Vagina (tissue), 2 donors: ENCODE data around the gene AUP1. TPM values are rescaled to one million over a fixed set of nuclear protein-coding genes. Genes with fewer than 3 reads are reported as not detected.

ENCODE experiments used
- DNase-seq, 2 donors: peaks; one replicate each; pipeline ENCODE4 v3.0.0-alpha.2; 2017; ENCODE audit errors: extremely low spot score in 2 of 2
- H3K27ac ChIP-seq: fragments of 200-600 bp; sonication (generic); one replicate; pipeline ENCODE4 v1.5.1; 2019
- H3K27me3 ChIP-seq: fragments of 200-600 bp; sonication (generic); one replicate; pipeline ENCODE4 v1.5.1; 2019
- H3K36me3 ChIP-seq, 2 donors: fragments of 200-600 bp; sonication (generic); one replicate each; pipeline ENCODE4 v1.5.1; 2017 to 2019
- H3K4me1 ChIP-seq: fragments of 200-600 bp; sonication (generic); one replicate; pipeline ENCODE4 v1.5.1; 2019
- H3K4me3 ChIP-seq, 2 donors: fragments of 200-600 bp; sonication (generic); 1 replicate in 1 of 2; 2 replicates in 1 of 2; pipeline ENCODE4 v1.5.1; 2016 to 2019
- H3K9me3 ChIP-seq: fragments of 200-600 bp; sonication (generic); one replicate; pipeline ENCODE4 v1.5.1; 2019
- CTCF ChIP-seq, 3 experiments: fragments of 450-650 bp in 2 of 3; fragments of 200-600 bp in 1 of 3; sonication (generic) in 1 of 3; IDR thresholded peaks; one replicate each; pipeline ENCODE4 v1.5.1; 2017 to 2019; ENCODE audit warnings: antibody characterized with exemption in 3 of 3, mild to moderate bottlenecking in 2 of 3, moderate library complexity in 2 of 3
- POLR2A ChIP-seq, 2 donors: fragments of 450-650 bp; IDR thresholded peaks; one replicate each; pipeline ENCODE4 v1.6.1; 2017; ENCODE audit warnings: antibody characterized with exemption in 2 of 2, mild to moderate bottlenecking in 2 of 2, moderate library complexity in 2 of 2
- POLR2AphosphoS5 ChIP-seq, 2 donors: sonication (generic); formaldehyde crosslinking; IDR thresholded peaks; one replicate each; pipeline ENCODE4 v1.9.0; 2017; ENCODE audit warnings: antibody characterized with exemption in 2 of 2, mild to moderate bottlenecking in 2 of 2, low read depth in 1 of 2; ENCODE audit not compliant: insufficient read depth in 1 of 2
- intact Hi-C: fragments of 100-400 bp; cut with DNase I; formaldehyde crosslinking; loops from one replicate; pipeline ENCODE4 v1.15.1; 2023
- total RNA-seq: library from RNA; depleted of rRNA; stranded (reverse); fragments of >200 nt; gene quantifications from one replicate; pipeline ENCODE4 v1.2.3, GENCODE V29; 2016

AUP1 gene
- total RNA-seq, 1 donor from 2014 or later: 124 TPM

- intact Hi-C loops: no loop called here
- no peaks in the 10 kb centered on the region for H3K27me3 ChIP-seq
- TF ChIP-seq CTCF (IDR thresholded peaks at IDR 0.05) (no peak), POLR2A (IDR thresholded peaks at IDR 0.05) (no peak), POLR2AphosphoS5 (IDR thresholded peaks at IDR 0.05; ENCODE audit: insufficient read depth in 1 of 2, low read depth in 1 of 2) (no peak)
- H3K4me3 ChIP-seq: no peak overlapping the region
- no peak overlapping the region for H3K27ac ChIP-seq
- no peaks in the 10 kb centered on the region for H3K9me3 ChIP-seq
- peaks cover 0 to 21% of the 10 kb centered on the region in 2 donors for H3K36me3 ChIP-seq
- peaks cover 29% of the 10 kb centered on the region for H3K4me1 ChIP-seq
- DNase-seq: no peak
Measured at GRCh38 chr2:74526649-74527230, 2.8 kb downstream of the AUP1 start.

GRCh38 chr2:74525717-74526648 is 3.5 kb downstream of the AUP1 start, which contains the start of gene DQX1:
DQX1 (minus strand) TSS chr2:74526231; CDS start chr2:74525729, 502 bp downstream.
- intact Hi-C loops: no loop called here
- no peak within 1 kb of the TSS for H3K27ac ChIP-seq
- H3K9me3 ChIP-seq: no peaks in the 10 kb centered on the region
- H3K36me3 ChIP-seq: peaks cover 0 to 21% of the 10 kb centered on the region in 2 donors
- TF ChIP-seq POLR2AphosphoS5 (IDR thresholded peaks at IDR 0.05; ENCODE audit: insufficient read depth in 1 of 2, low read depth in 1 of 2): no peak
- no peak for TF ChIP-seq POLR2A (IDR thresholded peaks at IDR 0.05)
- no peak for TF ChIP-seq CTCF (IDR thresholded peaks at IDR 0.05)
- H3K27me3 ChIP-seq: no peaks in the 10 kb centered on the region
- no peak for DNase-seq
- peaks cover 21% of the 10 kb centered on the region for H3K4me1 ChIP-seq
- H3K4me3 ChIP-seq: no peak within 1 kb of the TSS

DNA sequence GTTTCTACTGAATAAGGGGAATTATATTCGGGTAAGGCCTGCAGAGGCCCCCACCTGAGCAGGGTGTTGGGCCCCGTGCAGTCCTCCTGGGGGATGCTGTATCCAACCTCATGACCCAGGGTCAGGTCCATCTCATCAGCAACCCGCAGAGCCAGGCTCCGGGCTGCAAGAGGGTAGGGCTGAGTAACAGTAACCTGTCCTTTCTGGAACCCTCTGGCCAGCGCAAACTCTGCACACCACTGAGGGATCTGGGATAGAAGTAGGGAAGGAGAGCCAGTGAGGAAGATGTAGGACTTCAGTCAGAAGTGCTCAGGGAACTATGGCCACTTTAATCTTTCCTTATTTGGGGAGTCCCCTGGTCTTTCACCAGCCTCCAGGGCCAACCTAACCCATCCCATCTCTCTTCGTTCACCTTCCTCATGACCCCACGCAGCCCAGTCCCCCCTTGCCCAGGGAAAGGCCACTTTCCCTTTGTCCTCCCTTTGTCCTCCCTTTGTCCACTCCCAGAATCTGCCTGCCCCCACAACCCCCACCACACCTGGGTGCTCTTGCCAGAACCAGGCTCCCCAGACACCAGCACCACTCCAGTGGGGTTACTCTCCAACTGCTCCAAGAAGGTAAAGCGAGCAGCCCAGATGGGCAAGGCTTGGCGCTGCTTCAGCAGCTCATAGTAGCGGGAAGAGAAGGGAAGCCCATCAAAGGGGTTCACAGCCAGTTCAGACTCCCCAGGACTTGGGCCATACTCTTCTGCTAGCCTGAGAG is 4.4 kb downstream of the AUP1 start:
- no peak for TF ChIP-seq CTCF (IDR thresholded peaks at IDR 0.05)
- TF ChIP-seq POLR2A (IDR thresholded peaks at IDR 0.05): no peak
- TF ChIP-seq POLR2AphosphoS5 (IDR thresholded peaks at IDR 0.05; ENCODE audit: insufficient read depth in 1 of 2, low read depth in 1 of 2): no peak
- Histone ChIP-seq H3K36me3 (peaks cover 0 to 21% of the 10 kb centered on the region in 2 donors), H3K27me3 (no peaks in the 10 kb centered on the region), H3K4me3 (no peak overlapping the region), H3K9me3 (no peaks in the 10 kb centered on the region), H3K4me1 (peaks cover 16% of the 10 kb centered on the region), H3K27ac (no peak overlapping the region)
- DNase-seq: no peak
- intact Hi-C loops: no loop called here

DNA sequence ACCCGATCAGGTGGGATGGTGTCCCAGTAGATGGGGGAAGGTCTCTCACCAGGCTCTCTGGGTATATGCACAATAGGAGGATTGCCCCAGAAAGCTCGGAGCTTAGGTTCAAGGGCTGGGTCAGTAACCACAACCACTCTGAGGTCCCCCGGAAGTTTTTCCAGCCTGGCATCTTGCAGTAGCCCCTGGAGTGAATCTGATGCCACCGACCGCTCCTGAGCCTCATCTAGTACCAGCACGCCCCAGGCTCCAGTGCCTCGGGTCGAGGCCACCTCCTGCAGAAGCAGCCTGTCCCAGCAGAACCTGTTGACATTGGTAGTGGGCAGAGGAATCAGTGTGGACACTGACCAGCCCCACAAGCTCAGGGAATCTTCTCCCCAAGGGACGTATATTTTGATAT is 5.5 kb downstream of the AUP1 start:
- Histone ChIP-seq H3K27ac (no peak overlapping the region), H3K36me3 (peaks cover 0 to 21% of the 10 kb centered on the region in 2 donors), H3K9me3 (no peaks in the 10 kb centered on the region), H3K4me3 (no peak overlapping the region), H3K27me3 (no peaks in the 10 kb centered on the region), H3K4me1 (peaks cover 14% of the 10 kb centered on the region)
- intact Hi-C loops: no loop called here
- TF ChIP-seq POLR2AphosphoS5 (IDR thresholded peaks at IDR 0.05; ENCODE audit: insufficient read depth in 1 of 2, low read depth in 1 of 2) (no peak), POLR2A (IDR thresholded peaks at IDR 0.05) (no peak), CTCF (IDR thresholded peaks at IDR 0.05) (no peak)
- no peak for DNase-seq
